Lower leg skin (tissue), 4 donors: Measurements from ENCODE around the gene PTPRU. TPM values are rescaled to one million over a fixed set of nuclear protein-coding genes. Genes with fewer than 3 reads are reported as not detected.
A peak's percentile ranks its signal among the peaks of the same experiment; 100 is the strongest.

Source experiments
- DNase-seq, 2 donors: peaks; one replicate each; pipeline ENCODE4 v3.0.0-alpha.2; 2019; ENCODE audit warnings: low spot score in 2 of 2
- H3K4me3 ChIP-seq: fragments of 200-600 bp; sonication (generic); 2 replicates; pipeline ENCODE4 v1.5.1; 2017; ENCODE audit warnings: mild to moderate bottlenecking, low read depth; ENCODE audit not compliant: poor library complexity, severe bottlenecking
- POLR2A ChIP-seq, 2 donors: fragments of 450-650 bp; IDR thresholded peaks; one replicate each; pipeline ENCODE4 v1.6.1; 2016 to 2017; ENCODE audit warnings: antibody characterized with exemption in 2 of 2, mild to moderate bottlenecking in 1 of 2, moderate library complexity in 1 of 2
- WGBS, 2 donors: methylation state at CpG; one replicate each; pipeline ENCODE4 v1.1.5; 2018; 5-methylcytosine and 5-hydroxymethylcytosine counted together
- intact Hi-C: fragments of 100-400 bp; cut with DNase I; formaldehyde crosslinking; loops from one replicate; pipeline ENCODE4 v1.15.0; 2023; ENCODE audit warnings: low total_unique reads
- total RNA-seq, 4 donors: library from RNA; depleted of rRNA; stranded (reverse); fragments of >200 nt; gene quantifications; one replicate each; pipeline ENCODE4 v1.1.0, GENCODE V29; 2016
- TF ChIP-seq, protein P1 (sequence below), 3 donors: fragments of 450-650 bp; IDR thresholded peaks; one replicate each; pipeline ENCODE4 v1.5.1; 2016; ENCODE audit warnings: antibody characterized with exemption in 3 of 3, mild to moderate bottlenecking in 3 of 3, moderate library complexity in 2 of 3

PTPRU gene
- total RNA-seq, 4 donors from 2014 or later, result 15.9 to 56.3 (median 30.6) TPM

DNA sequence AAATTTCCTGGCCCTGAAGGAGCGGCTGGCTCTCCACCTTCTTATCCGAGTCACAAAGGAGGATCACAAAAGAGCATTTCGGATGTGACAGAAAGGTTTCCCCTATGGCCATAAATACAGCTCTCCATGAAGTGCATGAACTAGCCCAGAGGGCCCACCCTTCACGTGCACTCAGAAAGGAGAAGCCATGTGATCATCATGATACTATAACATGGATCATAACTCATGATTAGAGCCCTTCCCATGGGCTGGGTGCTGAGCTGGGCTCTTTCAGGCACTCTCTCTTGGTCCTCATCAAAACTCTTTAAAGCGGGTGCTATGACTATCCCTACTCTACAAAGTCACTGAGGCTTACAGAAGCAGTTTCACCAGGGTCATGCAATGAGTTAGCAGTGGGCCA lies 135.0 kb downstream of the PTPRU start:
- intact Hi-C loops, result no loop called here
- H3K4me3 ChIP-seq, result no peak overlapping the region
- DNase-seq, result peak in 1 of 2 donors; percentile 34
- TF ChIP-seq, protein P1, sequence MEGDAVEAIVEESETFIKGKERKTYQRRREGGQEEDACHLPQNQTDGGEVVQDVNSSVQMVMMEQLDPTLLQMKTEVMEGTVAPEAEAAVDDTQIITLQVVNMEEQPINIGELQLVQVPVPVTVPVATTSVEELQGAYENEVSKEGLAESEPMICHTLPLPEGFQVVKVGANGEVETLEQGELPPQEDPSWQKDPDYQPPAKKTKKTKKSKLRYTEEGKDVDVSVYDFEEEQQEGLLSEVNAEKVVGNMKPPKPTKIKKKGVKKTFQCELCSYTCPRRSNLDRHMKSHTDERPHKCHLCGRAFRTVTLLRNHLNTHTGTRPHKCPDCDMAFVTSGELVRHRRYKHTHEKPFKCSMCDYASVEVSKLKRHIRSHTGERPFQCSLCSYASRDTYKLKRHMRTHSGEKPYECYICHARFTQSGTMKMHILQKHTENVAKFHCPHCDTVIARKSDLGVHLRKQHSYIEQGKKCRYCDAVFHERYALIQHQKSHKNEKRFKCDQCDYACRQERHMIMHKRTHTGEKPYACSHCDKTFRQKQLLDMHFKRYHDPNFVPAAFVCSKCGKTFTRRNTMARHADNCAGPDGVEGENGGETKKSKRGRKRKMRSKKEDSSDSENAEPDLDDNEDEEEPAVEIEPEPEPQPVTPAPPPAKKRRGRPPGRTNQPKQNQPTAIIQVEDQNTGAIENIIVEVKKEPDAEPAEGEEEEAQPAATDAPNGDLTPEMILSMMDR (IDR thresholded peaks at IDR 0.05), result no peak
- no peak for TF ChIP-seq POLR2A (IDR thresholded peaks at IDR 0.05)
- 67 to 77% methylated on average over 5 of the region's 5 CpGs for WGBS, 2 donors

DNA sequence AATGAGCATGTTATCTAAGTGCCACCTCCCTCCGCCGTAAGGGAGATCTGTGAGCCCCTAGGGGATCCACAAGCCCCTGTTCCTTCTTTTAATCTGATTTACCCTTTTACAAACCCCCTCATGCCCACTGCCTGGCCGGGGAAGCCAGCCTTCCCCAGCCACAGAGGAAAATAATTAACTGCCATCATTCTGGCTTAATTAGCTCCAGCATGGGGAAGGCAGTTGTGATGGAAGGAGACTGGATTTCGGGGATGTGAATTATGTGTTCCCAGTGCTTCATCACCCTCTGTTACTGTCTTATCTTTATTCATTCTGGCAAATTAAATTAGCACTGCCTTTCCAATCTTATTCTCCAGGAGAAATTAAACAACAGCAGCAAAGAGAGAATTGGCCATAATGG lies 135.8 kb downstream of the PTPRU start:
- no peak for TF ChIP-seq POLR2A (IDR thresholded peaks at IDR 0.05)
- TF ChIP-seq, protein P1 (IDR thresholded peaks at IDR 0.05), result no peak
- intact Hi-C loops, result no loop called here
- no peak overlapping the region for H3K4me3 ChIP-seq
- DNase-seq, result peak in 1 of 2 donors; percentile 37
- 55% methylated on average over 4 of the region's 4 CpGs for WGBS, 2 donors

Other genes starting within 250 kb of the PTPRU start
- 1 to 10 TPM; 2.1 to 7.7 (median 4.5) TPM for gene TMEM200B, start 112.6 kb upstream of the PTPRU start, total RNA-seq
- 10 to 100 TPM; 47.3 to 89.4 (median 58.5) TPM for gene SRSF4, start 54.6 kb upstream of the PTPRU start, total RNA-seq
- 10 to 100 TPM; 23.2 to 28.3 (median 25.3) TPM for gene MECR, start 5.6 kb upstream of the PTPRU start, total RNA-seq